ENCODE measurements around the gene KCTD14. TPM values are rescaled to one million over a fixed set of nuclear protein-coding genes. Genes with fewer than 3 reads are reported as not detected.

The KCTD14 gene
- total and polyA plus RNA-seq, 9 of the 15 experiments (the other 6 are each of a cell fraction or from before 2014, with no cell fraction given), result 0.04 to 0.30 (median 0.11) TPM; not detected in 2

GRCh38 chr11:78041843-78042440 lies 18.9 kb upstream of the KCTD14 start (continued):
- no peak for TF ChIP-seq ATF6 (CRISPR knock-in tag; IDR thresholded peaks at IDR 0.05)
- no peak for TF ChIP-seq MCM3 (IDR thresholded peaks at IDR 0.05)
- TF ChIP-seq ZNF668 (CRISPR knock-in tag; IDR thresholded peaks at IDR 0.05), result peak; percentile 5; the same call in 1 of the 2 replicates
- TF ChIP-seq PYGO2 (tag; IDR thresholded peaks at IDR 0.05), result peak; percentile 44; the same call in 1 of the 2 replicates
- TF ChIP-seq HINFP (tag; conservative IDR thresholded peaks at IDR 0.05; ENCODE audit: low read depth), result 0 out of 2 replicates have a peak, but pooled peaks have one; percentile 45
- TF ChIP-seq MAX (CRISPR knock-in tag; IDR thresholded peaks at IDR 0.05), result no peak
- TF ChIP-seq DMBX1 (CRISPR knock-in tag; IDR thresholded peaks at IDR 0.05; ENCODE audit: borderline replicate concordance), result peak; percentile 57
- no peak for TF ChIP-seq ZNF740 (CRISPR knock-in tag; IDR thresholded peaks at IDR 0.05)
- TF ChIP-seq ZNF740 (tag; IDR thresholded peaks at IDR 0.05), result peak in 1 of 2 experiments; percentile 82; a peak in 2 of 4 replicates
- TF ChIP-seq IRF9 (tag; IDR thresholded peaks at IDR 0.05), result peak; percentile 66; the same call in 1 of the 2 replicates
- TF ChIP-seq ZNF398 (CRISPR knock-in tag; IDR thresholded peaks at IDR 0.05), result 0 out of 2 replicates have a peak, but pooled peaks have one; percentile 42
- no peak for TF ChIP-seq ID3 (CRISPR knock-in tag; IDR thresholded peaks at IDR 0.05)
- TF ChIP-seq ID3 (tag; IDR thresholded peaks at IDR 0.05), result 0 out of 2 replicates have a peak, but pooled peaks have one; percentile 37
- TF ChIP-seq PTRF (tag; IDR thresholded peaks at IDR 0.05), result peak; percentile 80
- peak; percentile 75 for TF ChIP-seq CREB3 (tag; conservative IDR thresholded peaks at IDR 0.05; ENCODE audit: low read depth)
